Left lung (tissue), 10 donors: Measurements from ENCODE around the gene TSHZ3. TPM values are rescaled to one million over a fixed set of nuclear protein-coding genes. Genes with fewer than 3 reads are reported as not detected.

Experiments
- ATAC-seq: fragments of 200-7000 bp; cut with Tn5 transposase; one replicate; pipeline ENCODE4 v1.9.1; 2020; ENCODE audit warnings: moderate library complexity
- DNase-seq, 4 donors: peaks; one replicate each; pipeline ENCODE4 v3.0.0-alpha.2; 2013 to 2020
- H3K27ac ChIP-seq, 2 donors: fragments of 200-600 bp; sonication (generic) in 1 of 2; one replicate each; pipeline versions ENCODE4 v1.5.0 to v1.8.0; 2020 to 2021
- H3K27me3 ChIP-seq, 2 donors: fragments of 200-600 bp; sonication (generic) in 1 of 2; one replicate each; pipeline versions ENCODE4 v1.5.0 to v1.8.0; 2020 to 2021
- H3K36me3 ChIP-seq, 2 donors: fragments of 200-600 bp; sonication (generic) in 1 of 2; one replicate each; pipeline versions ENCODE4 v1.5.0 to v1.8.0; 2020 to 2021
- H3K4me1 ChIP-seq, 2 donors: fragments of 200-600 bp; one replicate each; pipeline ENCODE4 v1.8.0; 2021
- H3K4me3 ChIP-seq, 2 donors: fragments of 200-600 bp; sonication (generic) in 1 of 2; one replicate each; pipeline versions ENCODE4 v1.5.0 to v1.8.0; 2020 to 2021; ENCODE audit warnings: mild to moderate bottlenecking in 1 of 2
- H3K9me3 ChIP-seq, 2 donors: fragments of 200-600 bp; sonication (generic) in 1 of 2; one replicate each; pipeline versions ENCODE4 v1.5.0 to v1.8.0; 2020 to 2021
- intact Hi-C, 2 donors: fragments of 100-400 bp; cut with DNase I; formaldehyde crosslinking; loops; one replicate each; pipeline versions ENCODE4 v1.11.2 to v1.14.2; 2022
- polyA plus RNA-seq, 6 donors: library from polyadenylated mRNA; unstranded; fragments of 120-200 nt; gene quantifications; one replicate each; pipeline ENCODE4 v1.2.1, GENCODE V29; 2013; ENCODE audit not compliant: insufficient read length in 6 of 6
- total RNA-seq, 2 donors: library from RNA; stranded (reverse); fragmentation: NEBNext Ultra II Directional; extraction: Animal tissue kit (Norgen Biotek cat#: 25700); gene quantifications; one replicate each; pipeline ENCODE4 v1.2.1, GENCODE V29; 2021
- TF ChIP-seq, protein P1 (sequence below), 2 donors: fragments of 200-600 bp; sonication (generic) in 1 of 2; IDR thresholded peaks; one replicate each; pipeline versions ENCODE4 v1.5.0 to v1.8.0; 2021; ENCODE audit warnings: antibody characterized with exemption in 2 of 2
- donor health status: DM: no; HTN: yes; CAD: no.
- donor health status: DM: no; HTN: no; CAD: no.

Gene TSHZ3
- total and polyA plus RNA-seq, 8 donors: 6.7 to 42.9 (median 35.2) TPM

DNA sequence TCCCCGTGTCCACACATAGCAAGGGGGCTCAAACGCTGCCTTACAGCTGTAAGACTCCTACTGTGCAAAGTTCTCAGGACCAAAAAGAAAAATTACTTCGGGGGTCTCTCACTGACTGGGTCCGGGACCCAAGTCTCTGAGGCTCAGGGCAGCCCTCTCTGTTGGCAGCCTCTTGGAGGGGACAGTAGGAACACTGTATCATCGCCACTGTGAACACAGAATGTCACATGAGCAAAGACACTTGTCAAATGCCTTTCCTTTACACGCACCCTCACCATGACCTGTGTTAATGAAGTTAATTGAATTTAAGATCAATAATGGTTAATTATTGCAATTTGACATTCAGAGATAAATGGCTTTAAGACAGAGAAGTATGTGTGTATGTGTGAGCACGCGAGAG, 49.6 kb downstream of the TSHZ3 start:
- TF ChIP-seq, protein P1, sequence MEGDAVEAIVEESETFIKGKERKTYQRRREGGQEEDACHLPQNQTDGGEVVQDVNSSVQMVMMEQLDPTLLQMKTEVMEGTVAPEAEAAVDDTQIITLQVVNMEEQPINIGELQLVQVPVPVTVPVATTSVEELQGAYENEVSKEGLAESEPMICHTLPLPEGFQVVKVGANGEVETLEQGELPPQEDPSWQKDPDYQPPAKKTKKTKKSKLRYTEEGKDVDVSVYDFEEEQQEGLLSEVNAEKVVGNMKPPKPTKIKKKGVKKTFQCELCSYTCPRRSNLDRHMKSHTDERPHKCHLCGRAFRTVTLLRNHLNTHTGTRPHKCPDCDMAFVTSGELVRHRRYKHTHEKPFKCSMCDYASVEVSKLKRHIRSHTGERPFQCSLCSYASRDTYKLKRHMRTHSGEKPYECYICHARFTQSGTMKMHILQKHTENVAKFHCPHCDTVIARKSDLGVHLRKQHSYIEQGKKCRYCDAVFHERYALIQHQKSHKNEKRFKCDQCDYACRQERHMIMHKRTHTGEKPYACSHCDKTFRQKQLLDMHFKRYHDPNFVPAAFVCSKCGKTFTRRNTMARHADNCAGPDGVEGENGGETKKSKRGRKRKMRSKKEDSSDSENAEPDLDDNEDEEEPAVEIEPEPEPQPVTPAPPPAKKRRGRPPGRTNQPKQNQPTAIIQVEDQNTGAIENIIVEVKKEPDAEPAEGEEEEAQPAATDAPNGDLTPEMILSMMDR (IDR thresholded peaks at IDR 0.05): no peak
- Histone ChIP-seq H3K27me3 (no peaks in the 10 kb centered on the region), H3K27ac (no peak overlapping the region), H3K9me3 (no peaks in the 10 kb centered on the region), H3K4me1 (no peaks in the 10 kb centered on the region), H3K4me3 (no peak overlapping the region), H3K36me3 (no peaks in the 10 kb centered on the region)
- intact Hi-C loops: no loop called here
- ATAC-seq: no peak
- no peak for DNase-seq

DNA sequence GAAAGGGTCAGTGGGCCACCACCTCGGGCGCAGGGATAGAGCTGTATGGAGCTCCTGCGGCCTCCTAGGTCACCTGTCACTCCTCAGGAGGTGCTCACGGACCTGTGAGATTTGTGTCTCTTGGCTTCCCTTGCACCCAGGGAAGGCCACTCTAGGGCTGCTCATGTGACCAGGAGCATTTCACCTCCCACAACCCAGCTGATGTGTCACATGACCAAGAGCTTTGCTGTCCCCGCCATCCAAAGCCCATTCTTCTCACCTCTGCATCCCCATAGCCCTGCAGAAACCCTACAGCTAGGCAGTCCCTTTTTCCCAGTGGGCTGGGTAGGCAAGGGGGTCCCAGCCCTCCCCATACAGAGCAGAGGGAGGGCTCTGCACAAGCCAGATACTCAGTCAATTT, 51.2 kb downstream of the TSHZ3 start:
- Histone ChIP-seq H3K36me3 (no peaks in the 10 kb centered on the region), H3K27me3 (no peaks in the 10 kb centered on the region)

DNA sequence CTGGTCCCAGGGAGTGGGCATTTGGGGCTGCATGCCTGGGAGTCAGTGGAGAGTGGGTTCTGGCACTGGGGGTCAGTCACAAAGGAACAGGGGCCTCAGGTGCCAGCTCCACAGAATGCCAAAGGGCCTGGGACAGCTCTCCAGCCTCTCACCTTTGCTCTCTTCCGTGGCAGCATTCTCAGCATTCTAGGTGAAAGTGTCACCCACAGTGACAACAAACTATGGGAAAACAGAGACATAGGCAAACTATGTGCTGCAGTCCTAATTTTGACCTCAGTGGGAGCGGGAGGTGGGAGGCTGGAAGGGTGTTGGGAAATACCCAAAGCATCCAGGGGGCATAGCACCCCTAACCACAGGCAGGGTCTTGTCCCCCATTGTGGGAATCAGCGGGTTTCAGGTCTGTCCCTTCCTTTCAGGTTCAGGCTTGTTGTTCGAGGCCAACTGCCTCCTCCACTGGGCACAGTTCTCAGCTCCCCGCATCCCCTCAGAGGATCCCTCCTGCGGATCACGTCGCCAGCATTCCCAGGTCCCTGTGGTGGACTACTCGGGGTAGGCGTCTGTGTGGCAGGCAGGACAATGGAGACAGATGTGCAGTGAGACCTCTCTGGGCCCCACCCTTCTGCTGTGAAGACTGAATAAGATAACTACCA, 52.4 kb downstream of the TSHZ3 start:
- DNase-seq (peak in 1 of 4 donors; percentile 24), ATAC-seq (no peak)
- intact Hi-C loops: no loop called here

More for the DNA sequence above, 51.2 kb downstream of the TSHZ3 start:
- intact Hi-C loops: no loop called here
- no peaks in the 10 kb centered on the region for H3K4me1 ChIP-seq
- H3K9me3 ChIP-seq: no peaks in the 10 kb centered on the region
- TF ChIP-seq, protein P1 (IDR thresholded peaks at IDR 0.05): no peak
- no peak for ATAC-seq
- H3K27ac ChIP-seq: no peak overlapping the region
- H3K4me3 ChIP-seq: no peak overlapping the region
- no peak for DNase-seq

DNA sequence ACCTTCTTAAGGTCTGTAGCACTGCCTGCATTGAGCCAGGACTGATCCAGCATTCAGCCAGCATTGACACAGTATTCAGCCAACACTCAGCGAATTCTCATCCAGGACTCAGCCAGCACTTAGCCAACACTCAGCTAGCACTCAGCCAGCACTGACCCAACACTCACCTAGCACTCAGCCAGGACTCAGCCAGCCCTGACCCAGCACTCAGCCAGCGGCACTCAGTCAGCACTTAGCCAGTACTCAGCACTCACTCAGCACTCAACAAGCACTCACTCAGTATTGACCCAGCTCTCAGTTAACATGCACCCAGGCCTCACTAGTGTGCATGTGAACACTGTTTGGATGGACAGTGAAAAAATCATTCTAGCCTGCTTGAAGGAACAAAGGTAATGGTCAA, 55.0 kb downstream of the TSHZ3 start:
- TF ChIP-seq, protein P1 (IDR thresholded peaks at IDR 0.05): no peak
- Histone ChIP-seq H3K9me3 (no peaks in the 10 kb centered on the region), H3K4me3 (no peak overlapping the region), H3K4me1 (no peaks in the 10 kb centered on the region), H3K36me3 (no peaks in the 10 kb centered on the region), H3K27ac (no peak overlapping the region), H3K27me3 (no peaks in the 10 kb centered on the region)
- no peak for ATAC-seq
- DNase-seq: peak in 1 of 4 donors; percentile 26
- intact Hi-C loops: no loop called here

More for the DNA sequence above, 52.4 kb downstream of the TSHZ3 start:
- H3K36me3 ChIP-seq: no peaks in the 10 kb centered on the region
- H3K4me3 ChIP-seq: no peak overlapping the region
- TF ChIP-seq, protein P1 (IDR thresholded peaks at IDR 0.05): no peak
- no peaks in the 10 kb centered on the region for H3K4me1 ChIP-seq
- no peaks in the 10 kb centered on the region for H3K9me3 ChIP-seq
- H3K27me3 ChIP-seq: no peaks in the 10 kb centered on the region
- H3K27ac ChIP-seq: no peak overlapping the region

DNA sequence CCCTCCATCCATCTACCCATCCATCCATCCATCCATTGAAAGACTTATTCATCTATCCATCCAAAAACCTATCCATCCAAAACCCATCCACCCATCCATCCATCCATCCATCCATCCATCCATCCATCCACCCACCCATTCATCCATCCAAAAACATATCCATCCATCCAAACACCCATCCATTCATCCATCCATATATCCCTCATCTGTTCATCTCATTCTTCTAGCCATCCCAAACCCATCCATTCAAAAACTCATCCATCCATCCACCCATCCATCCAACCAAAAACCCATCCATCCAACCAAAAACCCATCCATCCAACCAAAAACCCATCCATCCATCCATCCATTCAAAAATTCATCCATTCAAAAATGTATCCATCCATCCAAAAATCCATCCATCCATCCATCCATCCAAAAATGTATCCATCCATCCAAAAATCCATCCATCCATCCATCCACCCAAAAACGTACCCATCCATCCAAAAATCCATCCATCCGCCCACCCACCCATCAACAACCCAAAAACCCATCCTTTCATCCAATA, 56.5 kb downstream of the TSHZ3 start:
- ATAC-seq: no peak
- intact Hi-C loops: no loop called here
- Histone ChIP-seq H3K9me3 (no peaks in the 10 kb centered on the region), H3K4me1 (no peaks in the 10 kb centered on the region), H3K27ac (no peak overlapping the region), H3K27me3 (no peaks in the 10 kb centered on the region), H3K36me3 (no peaks in the 10 kb centered on the region), H3K4me3 (no peak overlapping the region)
- DNase-seq: no peak
- TF ChIP-seq, protein P1 (IDR thresholded peaks at IDR 0.05): no peak
